ENCODE data around the gene RXRA.

The RXRA gene

DNA sequence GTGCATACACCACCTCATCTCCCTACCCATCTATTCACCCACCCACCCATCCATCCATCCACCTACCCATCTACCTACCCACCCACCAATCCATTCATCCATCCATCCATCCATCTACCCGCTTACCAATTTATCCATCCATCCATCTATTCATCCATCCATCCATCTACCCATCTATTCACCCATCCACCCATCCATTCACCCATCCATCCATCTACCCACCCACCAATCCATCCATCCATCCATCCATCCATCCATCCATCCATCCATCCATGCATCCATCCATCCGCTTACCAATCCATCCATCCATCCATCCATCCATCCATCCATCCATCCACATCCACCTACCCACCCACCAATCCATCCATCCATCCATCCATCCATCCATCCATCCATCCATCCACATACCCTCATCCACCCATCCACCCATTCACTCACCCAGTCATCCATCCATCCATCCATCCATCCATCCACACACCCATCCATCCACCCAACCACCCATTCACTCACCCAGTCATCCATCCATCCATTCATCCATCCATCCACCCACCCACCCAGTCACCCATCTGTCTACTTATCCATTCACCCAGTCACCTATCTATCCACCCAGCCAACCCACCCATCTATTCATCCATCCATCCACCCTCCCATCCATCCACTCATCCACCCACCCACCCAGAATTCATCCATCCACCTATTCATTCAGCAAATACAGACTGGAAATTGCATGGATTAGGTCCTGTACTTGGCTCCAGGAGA is 125.6 kb downstream of the RXRA start:
- Histone ChIP-seq H3K36me3 (ENCODE audit: control insufficient read depth in 2 of 2, insufficient read depth in 2 of 2, low read length in 2 of 2) (no peaks in the 10 kb centered on the region), H3K4me3 (ENCODE audit: low read length in 2 of 2) (no peak overlapping the region), H3K27me3 (ENCODE audit: control insufficient read depth in 1 of 2, insufficient read depth in 2 of 2, low read length in 2 of 2) (peaks cover 0 to 2% of the 10 kb centered on the region in 2 donors), H3K4me1 (ENCODE audit: control insufficient read depth, insufficient read depth, low read length) (peaks cover 24% of the 10 kb centered on the region), H3K9ac (ENCODE audit: low read length in 2 of 2) (no peak overlapping the region), H3K9me3 (ENCODE audit: control insufficient read depth in 2 of 2, low read length in 2 of 2) (peaks cover 0 to 6% of the 10 kb centered on the region in 2 donors), H3K27ac (ENCODE audit: low read length) (no peak overlapping the region)

DNA sequence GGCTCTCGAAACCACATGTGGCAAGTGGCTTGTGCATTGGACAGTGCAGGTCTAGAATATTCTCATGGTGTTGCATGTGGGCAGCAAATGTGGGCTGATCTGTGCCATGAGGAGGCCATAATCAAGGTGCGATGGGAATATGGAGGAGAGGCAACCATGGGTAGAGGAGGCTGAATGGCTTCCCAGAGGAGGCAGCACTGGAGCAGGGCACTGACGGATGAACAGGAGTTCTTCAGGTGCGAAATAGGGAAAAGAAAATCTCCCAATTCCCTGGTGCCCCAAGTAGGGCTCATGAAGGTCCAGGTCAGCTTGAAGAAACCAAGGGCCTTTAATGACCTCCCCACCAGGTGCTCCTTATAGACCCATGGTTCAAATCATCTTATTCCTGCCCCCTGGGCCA is 126.5 kb downstream of the RXRA start:
- peaks cover 0 to 6% of the 10 kb centered on the region in 2 donors for H3K9me3 ChIP-seq (ENCODE audit: control insufficient read depth in 2 of 2, low read length in 2 of 2)
- no peak overlapping the region for H3K4me3 ChIP-seq (ENCODE audit: low read length in 2 of 2)
- no peak overlapping the region for H3K27ac ChIP-seq (ENCODE audit: low read length)

DNA sequence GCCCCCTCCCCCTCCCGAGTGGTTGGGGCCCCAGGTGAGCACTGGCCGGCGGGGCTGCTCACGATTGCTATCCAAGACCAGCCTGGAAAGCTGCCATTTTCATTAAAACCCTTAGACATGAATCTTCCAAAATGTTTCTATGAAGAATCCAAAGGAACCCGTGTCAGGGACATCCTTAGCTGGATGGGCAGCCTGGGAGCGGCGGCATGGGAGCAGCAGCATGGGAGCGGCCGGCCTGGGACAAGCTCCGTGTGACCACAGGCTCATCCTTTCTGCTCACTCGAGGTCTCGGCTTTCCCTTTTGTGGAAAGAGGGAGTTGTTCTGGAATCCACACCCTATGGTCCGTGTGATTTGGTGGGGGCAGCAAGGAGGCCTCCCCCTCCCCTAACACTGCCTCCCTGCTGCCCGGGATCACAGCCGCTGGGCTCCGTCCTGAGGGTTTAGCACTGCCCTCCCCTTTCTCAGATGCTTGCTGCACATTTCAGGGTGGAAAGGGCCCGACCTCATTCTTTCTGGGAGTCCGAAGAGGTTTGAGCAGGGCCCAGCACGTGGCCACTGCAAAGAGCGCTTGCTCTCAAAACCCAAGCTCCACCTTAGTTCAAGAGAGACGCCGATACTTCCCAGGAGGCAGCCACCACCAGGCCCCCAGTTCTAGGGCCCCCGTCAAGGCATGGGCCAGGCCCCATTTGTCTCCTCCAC is 127.7 kb downstream of the RXRA start:
- no peak overlapping the region for H3K9ac ChIP-seq (ENCODE audit: low read length in 2 of 2)
- H3K27me3 ChIP-seq (ENCODE audit: control insufficient read depth in 1 of 2, insufficient read depth in 2 of 2, low read length in 2 of 2), result no peaks in the 10 kb centered on the region
- H3K27ac ChIP-seq (ENCODE audit: low read length), result no peak overlapping the region
- no peak overlapping the region for H3K4me3 ChIP-seq (ENCODE audit: low read length in 2 of 2)
- no peaks in the 10 kb centered on the region for H3K36me3 ChIP-seq (ENCODE audit: control insufficient read depth in 2 of 2, insufficient read depth in 2 of 2, low read length in 2 of 2)
- H3K4me1 ChIP-seq (ENCODE audit: control insufficient read depth, insufficient read depth, low read length), result peaks cover 43% of the 10 kb centered on the region
- no peaks in the 10 kb centered on the region for H3K9me3 ChIP-seq (ENCODE audit: control insufficient read depth in 2 of 2, low read length in 2 of 2)

More for the DNA sequence above, 126.5 kb downstream of the RXRA start:
- Histone ChIP-seq H3K27me3 (ENCODE audit: control insufficient read depth in 1 of 2, insufficient read depth in 2 of 2, low read length in 2 of 2) (no peaks in the 10 kb centered on the region), H3K9ac (ENCODE audit: low read length in 2 of 2) (no peak overlapping the region), H3K36me3 (ENCODE audit: control insufficient read depth in 2 of 2, insufficient read depth in 2 of 2, low read length in 2 of 2) (no peaks in the 10 kb centered on the region), H3K4me1 (ENCODE audit: control insufficient read depth, insufficient read depth, low read length) (peaks cover 31% of the 10 kb centered on the region)

DNA sequence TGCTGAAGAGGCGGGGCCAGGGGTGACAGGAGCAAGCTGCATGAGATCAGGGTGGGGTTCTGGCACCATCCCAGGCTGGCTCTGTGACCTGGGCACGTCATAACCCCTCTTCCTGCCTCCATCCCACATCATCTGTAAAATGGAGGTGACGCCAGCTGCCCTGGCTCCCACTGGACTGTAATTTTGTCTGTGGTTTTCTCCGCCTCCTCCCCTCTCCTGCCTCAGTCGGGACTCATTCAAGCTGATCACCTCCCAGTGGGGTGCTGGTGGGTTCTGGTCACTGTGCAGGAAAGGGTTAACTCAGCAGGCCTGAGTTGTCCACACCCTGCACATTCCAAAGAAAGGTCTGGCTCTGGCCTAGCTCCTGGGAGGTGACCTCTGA is 128.2 kb downstream of the RXRA start:
- Histone ChIP-seq H3K36me3 (ENCODE audit: control insufficient read depth in 2 of 2, insufficient read depth in 2 of 2, low read length in 2 of 2) (no peaks in the 10 kb centered on the region), H3K27me3 (ENCODE audit: control insufficient read depth in 1 of 2, insufficient read depth in 2 of 2, low read length in 2 of 2) (no peaks in the 10 kb centered on the region), H3K4me3 (ENCODE audit: low read length in 2 of 2) (no peak overlapping the region), H3K9me3 (ENCODE audit: control insufficient read depth in 2 of 2, low read length in 2 of 2) (no peaks in the 10 kb centered on the region), H3K9ac (ENCODE audit: low read length in 2 of 2) (no peak overlapping the region), H3K4me1 (ENCODE audit: control insufficient read depth, insufficient read depth, low read length) (peaks cover 43% of the 10 kb centered on the region), H3K27ac (ENCODE audit: low read length) (no peak overlapping the region)

DNA sequence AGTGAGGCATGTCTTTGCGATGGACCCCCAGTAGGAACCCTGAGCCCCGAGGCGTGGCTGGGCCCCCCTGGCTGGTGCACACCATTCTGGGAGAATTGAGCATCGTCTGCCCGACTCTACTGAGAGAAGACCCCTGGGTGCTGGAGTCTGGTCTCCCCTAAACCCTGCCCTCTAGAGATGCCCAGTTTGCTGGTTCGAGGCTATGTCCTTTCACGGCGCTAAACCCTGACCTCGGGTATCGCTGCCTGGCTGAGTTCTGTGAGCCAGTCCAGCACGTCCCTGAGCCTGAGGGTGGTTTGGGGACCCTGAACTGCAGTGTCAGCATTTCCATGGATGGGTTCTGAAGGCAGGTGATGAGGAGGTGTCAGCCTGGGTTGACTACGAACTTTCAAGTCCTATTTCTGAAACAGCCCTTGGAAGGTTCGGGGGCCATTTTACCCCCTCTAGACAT is 128.8 kb downstream of the RXRA start:
- no peak overlapping the region for H3K27ac ChIP-seq (ENCODE audit: low read length)

DNA sequence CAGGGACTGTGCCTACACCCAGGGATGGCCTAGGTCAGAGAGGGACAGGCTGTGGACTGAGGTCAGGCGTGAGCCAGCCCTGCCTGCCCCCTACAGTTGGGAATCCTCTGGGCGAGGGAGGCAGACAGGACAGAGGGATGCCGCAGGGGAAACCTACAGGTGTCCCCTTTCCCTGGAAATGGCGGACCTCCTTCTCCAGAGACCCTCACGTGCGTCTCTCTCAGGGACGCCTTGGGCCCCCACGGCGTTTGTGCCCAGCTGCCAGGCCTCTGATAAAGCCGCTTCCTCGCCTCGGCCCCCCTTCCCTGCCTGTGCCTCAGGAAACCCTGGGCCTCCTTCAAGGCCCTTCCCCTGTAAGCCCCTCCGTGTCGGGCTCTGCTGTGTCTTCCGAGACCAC is 129.3 kb downstream of the RXRA start:
- H3K4me1 ChIP-seq (ENCODE audit: control insufficient read depth, insufficient read depth, low read length), result peaks cover 37% of the 10 kb centered on the region
- H3K9ac ChIP-seq (ENCODE audit: low read length in 2 of 2), result peak overlapping the region; percentile 51 to 60
- H3K27me3 ChIP-seq (ENCODE audit: control insufficient read depth in 1 of 2, insufficient read depth in 2 of 2, low read length in 2 of 2), result no peaks in the 10 kb centered on the region
- peak overlapping the region; percentile 37 to 61 for H3K4me3 ChIP-seq (ENCODE audit: low read length in 2 of 2)
- no peaks in the 10 kb centered on the region for H3K9me3 ChIP-seq (ENCODE audit: control insufficient read depth in 2 of 2, low read length in 2 of 2)
- H3K36me3 ChIP-seq (ENCODE audit: control insufficient read depth in 2 of 2, insufficient read depth in 2 of 2, low read length in 2 of 2), result no peaks in the 10 kb centered on the region
- H3K27ac ChIP-seq (ENCODE audit: low read length), result peak overlapping the region; percentile 80

More for the DNA sequence above, 128.8 kb downstream of the RXRA start:
- Histone ChIP-seq H3K36me3 (ENCODE audit: control insufficient read depth in 2 of 2, insufficient read depth in 2 of 2, low read length in 2 of 2) (no peaks in the 10 kb centered on the region), H3K27me3 (ENCODE audit: control insufficient read depth in 1 of 2, insufficient read depth in 2 of 2, low read length in 2 of 2) (no peaks in the 10 kb centered on the region), H3K4me1 (ENCODE audit: control insufficient read depth, insufficient read depth, low read length) (peaks cover 37% of the 10 kb centered on the region), H3K9ac (ENCODE audit: low read length in 2 of 2) (peak overlapping the region in 1 of 2 donors; percentile 21), H3K9me3 (ENCODE audit: control insufficient read depth in 2 of 2, low read length in 2 of 2) (no peaks in the 10 kb centered on the region), H3K4me3 (ENCODE audit: low read length in 2 of 2) (no peak overlapping the region)

DNA sequence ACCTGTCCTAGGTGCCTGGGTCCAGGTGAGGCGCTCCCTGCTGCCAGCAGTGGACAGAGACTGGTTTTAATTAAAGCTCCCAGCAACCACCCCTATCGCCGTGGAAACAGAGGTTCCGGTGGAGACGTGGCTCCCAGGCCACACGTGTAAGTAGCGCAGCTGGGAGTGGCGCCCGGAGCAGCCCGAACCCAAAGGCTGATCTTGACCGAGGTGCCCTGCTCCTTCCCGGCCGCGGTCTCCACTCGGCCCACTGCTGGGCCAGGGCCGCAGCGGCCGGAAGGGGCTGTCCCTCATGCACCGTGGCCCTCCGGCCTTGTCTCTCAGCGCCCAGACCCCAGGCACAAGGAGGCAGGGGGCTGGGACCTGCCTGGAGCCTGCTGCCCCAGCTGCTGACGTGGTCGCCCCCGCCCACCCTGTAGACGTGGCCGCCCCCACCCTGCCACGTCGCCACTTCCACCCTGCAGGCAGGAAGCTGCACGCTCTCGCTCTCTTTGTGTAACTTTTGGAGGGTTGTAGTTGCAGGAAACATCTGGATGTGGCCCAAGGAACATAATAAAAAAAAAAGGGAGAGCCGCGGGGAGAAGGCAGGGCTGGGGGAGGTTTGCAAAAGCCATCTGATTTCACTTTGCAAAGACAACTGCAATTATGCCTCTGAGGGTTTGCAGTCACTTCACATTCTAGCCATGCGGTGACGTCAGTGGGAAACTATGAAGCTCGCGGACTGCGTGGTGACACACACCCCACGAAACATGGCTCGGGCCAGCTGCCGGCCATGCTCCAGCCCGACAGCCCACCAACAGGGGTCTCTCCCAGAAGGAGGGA is 129.9 kb downstream of the RXRA start:
- H3K27me3 ChIP-seq (ENCODE audit: control insufficient read depth in 1 of 2, insufficient read depth in 2 of 2, low read length in 2 of 2), result no peaks in the 10 kb centered on the region
- H3K9me3 ChIP-seq (ENCODE audit: control insufficient read depth in 2 of 2, low read length in 2 of 2), result no peaks in the 10 kb centered on the region
- no peaks in the 10 kb centered on the region for H3K36me3 ChIP-seq (ENCODE audit: control insufficient read depth in 2 of 2, insufficient read depth in 2 of 2, low read length in 2 of 2)
- H3K27ac ChIP-seq (ENCODE audit: low read length), result peak overlapping the region; percentile 80
- H3K4me3 ChIP-seq (ENCODE audit: low read length in 2 of 2), result peak overlapping the region; percentile 37 to 61
- H3K9ac ChIP-seq (ENCODE audit: low read length in 2 of 2), result peak overlapping the region; percentile 60 to 64
- H3K4me1 ChIP-seq (ENCODE audit: control insufficient read depth, insufficient read depth, low read length), result peaks cover 37% of the 10 kb centered on the region

DNA sequence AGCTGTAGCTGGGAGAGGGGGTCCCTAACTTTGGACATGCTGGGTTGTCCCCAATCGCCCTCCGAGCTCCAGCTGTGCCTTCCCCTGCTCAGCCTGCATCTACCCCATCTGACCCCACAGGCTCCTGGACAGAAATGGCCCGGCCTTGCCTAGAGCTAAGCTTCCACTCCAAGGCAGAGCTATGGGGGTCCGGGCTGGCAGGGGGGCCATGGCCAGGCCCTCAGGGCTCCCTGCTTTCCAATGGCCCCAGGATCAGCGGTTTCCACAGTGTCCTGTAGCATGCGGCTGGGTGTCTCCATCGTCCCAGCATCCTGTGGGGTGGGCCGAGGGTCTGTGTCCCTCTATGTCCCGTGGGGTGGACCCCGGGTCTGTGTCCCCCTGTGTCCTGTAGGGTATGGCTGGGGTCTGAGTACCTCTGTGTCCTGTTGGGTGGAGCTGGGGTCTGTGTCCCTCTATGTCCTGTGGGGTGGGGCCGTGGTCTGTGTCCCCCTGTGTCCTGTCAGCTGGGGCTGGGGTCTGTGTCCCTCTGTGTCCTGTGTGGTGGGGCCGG is 130.6 kb downstream of the RXRA start:
- peak overlapping the region; percentile 60 to 64 for H3K9ac ChIP-seq (ENCODE audit: low read length in 2 of 2)
- no peaks in the 10 kb centered on the region for H3K36me3 ChIP-seq (ENCODE audit: control insufficient read depth in 2 of 2, insufficient read depth in 2 of 2, low read length in 2 of 2)
- H3K4me3 ChIP-seq (ENCODE audit: low read length in 2 of 2), result peak overlapping the region in 1 of 2 donors; percentile 61
- H3K9me3 ChIP-seq (ENCODE audit: control insufficient read depth in 2 of 2, low read length in 2 of 2), result peaks cover 0 to 6% of the 10 kb centered on the region in 2 donors
- no peaks in the 10 kb centered on the region for H3K27me3 ChIP-seq (ENCODE audit: control insufficient read depth in 1 of 2, insufficient read depth in 2 of 2, low read length in 2 of 2)
- H3K27ac ChIP-seq (ENCODE audit: low read length), result peak overlapping the region; percentile 80
- H3K4me1 ChIP-seq (ENCODE audit: control insufficient read depth, insufficient read depth, low read length), result peaks cover 37% of the 10 kb centered on the region

DNA sequence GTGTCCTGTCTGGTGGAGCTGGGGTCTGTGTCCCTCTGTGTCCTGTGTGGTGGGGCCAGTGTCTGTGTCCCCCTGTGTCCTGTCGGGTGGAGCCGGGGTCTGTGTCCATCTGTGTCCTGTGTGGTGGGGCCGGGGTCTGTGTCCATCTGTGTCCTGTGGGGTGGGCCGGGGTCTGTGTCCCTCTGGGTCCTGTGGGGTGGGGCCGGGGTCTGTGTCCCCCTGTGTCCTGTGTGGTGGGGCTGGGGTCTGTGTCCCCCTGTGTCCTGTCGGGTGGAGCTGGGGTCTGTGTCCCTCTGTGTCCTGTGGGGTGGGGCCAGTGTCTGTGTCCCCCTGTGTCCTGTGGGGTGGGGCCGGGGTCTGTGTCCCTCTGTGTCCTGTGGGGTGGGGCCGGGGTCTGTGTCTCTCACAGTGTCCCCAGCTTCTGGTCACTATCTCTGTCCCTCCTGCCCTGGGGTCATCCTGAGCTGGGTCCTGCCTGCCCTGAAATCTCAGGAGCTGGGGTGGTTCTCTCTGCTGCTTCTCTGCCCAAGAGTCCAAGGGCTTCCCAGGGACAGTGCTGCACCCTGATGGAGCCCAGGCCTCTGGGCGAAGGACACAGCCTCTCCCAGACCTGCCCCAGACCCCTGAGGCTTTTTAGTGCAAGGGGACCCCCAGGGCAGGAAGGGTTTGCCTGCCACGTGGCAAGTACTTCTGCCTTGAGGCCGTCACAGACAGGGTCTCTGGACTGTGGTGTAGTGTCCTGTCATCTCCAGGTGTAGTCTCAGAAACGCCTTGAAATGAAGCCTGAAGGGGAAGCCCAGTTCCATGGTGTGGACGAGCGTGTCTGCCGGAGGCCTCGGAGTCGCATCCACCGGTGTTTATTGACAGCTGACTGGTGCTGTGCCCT is 131.3 kb downstream of the RXRA start:
- no peaks in the 10 kb centered on the region for H3K36me3 ChIP-seq (ENCODE audit: control insufficient read depth in 2 of 2, insufficient read depth in 2 of 2, low read length in 2 of 2)
- no peak overlapping the region for H3K4me3 ChIP-seq (ENCODE audit: low read length in 2 of 2)
- H3K4me1 ChIP-seq (ENCODE audit: control insufficient read depth, insufficient read depth, low read length), result peaks cover 37% of the 10 kb centered on the region
- no peaks in the 10 kb centered on the region for H3K27me3 ChIP-seq (ENCODE audit: control insufficient read depth in 1 of 2, insufficient read depth in 2 of 2, low read length in 2 of 2)
- H3K27ac ChIP-seq (ENCODE audit: low read length), result peak overlapping the region; percentile 80
- H3K9me3 ChIP-seq (ENCODE audit: control insufficient read depth in 2 of 2, low read length in 2 of 2), result peaks cover 0 to 7% of the 10 kb centered on the region in 2 donors
- peak overlapping the region in 1 of 2 donors; percentile 64 for H3K9ac ChIP-seq (ENCODE audit: low read length in 2 of 2)
